Stimulated activated CD8-positive, alpha-beta memory T cell treated with anti-CD3 and anti-CD28 coated beads, Interleukin-2, amount 100 ng/mL, for 48 hours (primary cell): ENCODE measurements around the gene EXOC7.

Source experiments
- DNase-seq, 2 donors: peaks; one replicate each; pipeline ENCODE4 v3.0.0-alpha.2; 2020; ENCODE audit warnings: low read depth in 2 of 2

The EXOC7 gene

GRCh38 chr17:76120658-76121008 lies 17.0 kb upstream of the EXOC7 start:
- no peak for DNase-seq

- no peak for DNase-seq
Observed at GRCh38 chr17:76119409-76120371, 16.1 kb upstream of the EXOC7 start.

GRCh38 chr17:76115138-76115754 lies 11.7 kb upstream of the EXOC7 start:
- no peak for DNase-seq

GRCh38 chr17:76111956-76112355 lies 8.4 kb upstream of the EXOC7 start:
- no peak for DNase-seq

- DNase-seq = no peak
Observed at GRCh38 chr17:76107509-76107908, 3.9 kb upstream of the EXOC7 start.

GRCh38 chr17:76106703-76107102 lies 3.1 kb upstream of the EXOC7 start:
- DNase-seq = no peak

- no peak for DNase-seq
Observed at GRCh38 chr17:76104896-76105231, 1.3 kb upstream of the EXOC7 start.

- DNase-seq = no peak
Observed at GRCh38 chr17:76104140-76104895, 731 bp upstream of the EXOC7 start.

GRCh38 chr17:76102944-76103273 lies 678 bp downstream of the EXOC7 start:
- DNase-seq = no peak

- no peak for DNase-seq
Observed at GRCh38 chr17:76097716-76098295, 5.8 kb downstream of the EXOC7 start.

GRCh38 chr17:76095943-76096342 lies 7.6 kb downstream of the EXOC7 start:
- DNase-seq = no peak

- no peak for DNase-seq
Observed at GRCh38 chr17:76094046-76094445, 9.5 kb downstream of the EXOC7 start.

- no peak for DNase-seq
Observed at GRCh38 chr17:76092526-76093413, 10.8 kb downstream of the EXOC7 start.

- DNase-seq = no peak
Observed at GRCh38 chr17:76091526-76092286, 11.9 kb downstream of the EXOC7 start.

GRCh38 chr17:76090517-76091129 lies 13.0 kb downstream of the EXOC7 start:
- no peak for DNase-seq

- no peak for DNase-seq
Observed at GRCh38 chr17:76089680-76090516, 13.7 kb downstream of the EXOC7 start.

GRCh38 chr17:76088868-76089576 lies 14.6 kb downstream of the EXOC7 start:
- no peak for DNase-seq

GRCh38 chr17:76088041-76088867 lies 15.3 kb downstream of the EXOC7 start:
- no peak for DNase-seq
